Stimulated activated CD4-positive, alpha-beta T cell treated with anti-CD3 and anti-CD28 coated beads, Interleukin-15, amount 100 ng/mL, for 48 hours (primary cell): ENCODE results near the gene CCSER1.
"Not testable (repeated sequence)": the region's sequence is repeated elsewhere in the genome, so short reads cannot be mapped to it uniquely, and the experiment has no call there.

Experiments used
- DNase-seq, 2 donors: peaks; one replicate each; pipeline ENCODE4 v3.0.0-alpha.2; 2020; ENCODE audit warnings: low read depth in 2 of 2

The CCSER1 gene

GRCh38 chr4:90705501-90705900 lies 578.3 kb downstream of the CCSER1 start:
- DNase-seq = not testable (repeated sequence)

- no peak for DNase-seq
Measured at GRCh38 chr4:90715242-90715641, 588.0 kb downstream of the CCSER1 start.

GRCh38 chr4:90718931-90719330 lies 591.7 kb downstream of the CCSER1 start:
- DNase-seq = no peak

- DNase-seq = no peak
Measured at GRCh38 chr4:90727938-90728337, 600.7 kb downstream of the CCSER1 start.

GRCh38 chr4:90730752-90731151 lies 603.6 kb downstream of the CCSER1 start:
- no peak for DNase-seq

- DNase-seq = no peak
Measured at GRCh38 chr4:90733211-90733610, 606.0 kb downstream of the CCSER1 start.

GRCh38 chr4:90745176-90745575 lies 618.0 kb downstream of the CCSER1 start:
- DNase-seq = no peak

GRCh38 chr4:90753068-90753467 lies 625.9 kb downstream of the CCSER1 start:
- no peak for DNase-seq

GRCh38 chr4:90757534-90758060 lies 630.4 kb downstream of the CCSER1 start:
- DNase-seq = no peak

- no peak for DNase-seq
Measured at GRCh38 chr4:90760059-90760458, 632.9 kb downstream of the CCSER1 start.

GRCh38 chr4:90766837-90767236 lies 639.6 kb downstream of the CCSER1 start:
- DNase-seq = no peak

- no peak for DNase-seq
Measured at GRCh38 chr4:90769251-90769650, 642.1 kb downstream of the CCSER1 start.

- no peak for DNase-seq
Measured at GRCh38 chr4:90780193-90780592, 653.0 kb downstream of the CCSER1 start.

- DNase-seq = no peak
Measured at GRCh38 chr4:90786602-90787001, 659.4 kb downstream of the CCSER1 start.

GRCh38 chr4:90792696-90793095 lies 665.5 kb downstream of the CCSER1 start:
- no peak for DNase-seq

- no peak for DNase-seq
Measured at GRCh38 chr4:90798948-90799347, 671.8 kb downstream of the CCSER1 start.

GRCh38 chr4:90799895-90800294 lies 672.7 kb downstream of the CCSER1 start:
- no peak for DNase-seq

GRCh38 chr4:90815569-90815968 lies 688.4 kb downstream of the CCSER1 start:
- DNase-seq = no peak

- DNase-seq = no peak
Measured at GRCh38 chr4:90816754-90817153, 689.6 kb downstream of the CCSER1 start.

GRCh38 chr4:90824266-90825150 lies 697.3 kb downstream of the CCSER1 start:
- no peak for DNase-seq

GRCh38 chr4:90825849-90826248 lies 698.7 kb downstream of the CCSER1 start:
- DNase-seq = no peak

- no peak for DNase-seq
Measured at GRCh38 chr4:90833706-90834105, 706.5 kb downstream of the CCSER1 start.

- DNase-seq = no peak
Measured at GRCh38 chr4:90837241-90837640, 710.0 kb downstream of the CCSER1 start.
